Endodermal cell (in vitro differentiated cells): Measurements from ENCODE around the gene OPRL1. TPM values are rescaled to one million over a fixed set of nuclear protein-coding genes. Genes with fewer than 3 reads are reported as not detected.
A peak's percentile ranks its signal among the peaks of the same experiment; 100 is the strongest.

Experiments
- DNase-seq: peaks from one replicate; pipeline ENCODE4 v3.0.0-alpha.2; 2017
- H3K27ac ChIP-seq: 2 replicates; pipeline ENCODE4 v1.5.1; 2013; ENCODE audit warnings: mild to moderate bottlenecking, low read depth, low read length, moderate library complexity
- H3K27me3 ChIP-seq: 2 replicates; pipeline ENCODE4 v1.6.1; 2013; ENCODE audit warnings: mild to moderate bottlenecking, low read length, moderate library complexity; ENCODE audit not compliant: insufficient read depth, control insufficient read depth, poor library complexity, severe bottlenecking
- H3K36me3 ChIP-seq: 2 replicates; pipeline ENCODE4 v1.7.0; 2013; ENCODE audit warnings: mild to moderate bottlenecking, low read length, moderate library complexity; ENCODE audit not compliant: control insufficient read depth, insufficient read depth
- H3K4me1 ChIP-seq: one replicate; pipeline ENCODE4 v1.7.0; 2013; ENCODE audit warnings: low read length; ENCODE audit not compliant: control insufficient read depth, insufficient read depth
- H3K4me3 ChIP-seq: 2 replicates; pipeline ENCODE4 v1.5.1; 2013; ENCODE audit warnings: mild to moderate bottlenecking, low read length, moderate library complexity
- H3K9ac ChIP-seq: 2 replicates; pipeline ENCODE4 v1.6.1; 2013; ENCODE audit warnings: mild to moderate bottlenecking, low read length, moderate library complexity; ENCODE audit not compliant: poor library complexity, severe bottlenecking; ENCODE audit errors: extremely low read depth
- H3K9me3 ChIP-seq: 2 replicates; pipeline ENCODE4 v1.6.1; 2013; ENCODE audit warnings: mild to moderate bottlenecking, low read length, moderate library complexity; ENCODE audit not compliant: control insufficient read depth
- H3K27ac Mint-ChIP-seq: 2 replicates; pipeline ENCODE4 v1.8.0; 2020; ENCODE audit warnings: mixed read lengths
- H3K27me3 Mint-ChIP-seq: 2 replicates; pipeline ENCODE4 v1.8.0; 2021; ENCODE audit warnings: mild to moderate bottlenecking, mixed read lengths; ENCODE audit not compliant: insufficient read depth
- H3K36me3 Mint-ChIP-seq: 2 replicates; pipeline ENCODE4 v1.8.0; 2020; ENCODE audit warnings: low read depth, mixed read lengths
- H3K4me1 Mint-ChIP-seq: 2 replicates; pipeline ENCODE4 v1.8.0; 2020; ENCODE audit warnings: mixed read lengths
- H3K4me3 Mint-ChIP-seq: 2 replicates; pipeline ENCODE4 v1.8.0; 2020; ENCODE audit warnings: mild to moderate bottlenecking, moderate library complexity, mixed read lengths
- H3K9me3 Mint-ChIP-seq: 2 replicates; pipeline ENCODE4 v1.8.0; 2020; ENCODE audit warnings: mild to moderate bottlenecking, mixed read lengths
- CTCF ChIP-seq: fragments of 200-600 bp; sonication (generic); conservative IDR thresholded peaks from 2 replicates; pipeline ENCODE4 v1.5.0; 2021; ENCODE audit warnings: antibody characterized with exemption, mild to moderate bottlenecking
- WGBS, 2 experiments: methylation state at CpG; one replicate each; pipeline versions ENCODE4 v1.1.5 to v1.1.7; 2013; ENCODE audit warnings: missing lambda C conversion rate in 2 of 2, mixed read lengths in 1 of 2; ENCODE audit not compliant: insufficient coverage in 1 of 2, insufficient read length in 1 of 2; 5-methylcytosine and 5-hydroxymethylcytosine counted together
- total RNA-seq, 2 donors: library from RNA; stranded (reverse); fragmentation: NEBNext Ultra II Directional in 1 of 2; extraction: Animal tissue kit (Norgen Biotek cat#: 25700) in 1 of 2; gene quantifications; 2 replicates in 1 of 2; 3 replicates in 1 of 2; pipeline ENCODE4 v1.2.1, GENCODE V29; 2021

Gene OPRL1
- total RNA-seq, 2 donors from 2014 or later: 4.1 to 5.5 TPM

GRCh38 chr20:64056639-64056888 is 23.3 kb upstream of the OPRL1 start:
- Histone ChIP-seq H3K4me1 (peaks cover 24% of the 10 kb centered on the region), H3K27me3 (no peaks in the 10 kb centered on the region), H3K9me3 (no peaks in the 10 kb centered on the region), H3K9ac (no peak overlapping the region), H3K4me3 (no peak overlapping the region), H3K27ac (no peak overlapping the region), H3K36me3 (no peaks in the 10 kb centered on the region)
- Mint-ChIP-seq H3K4me1 (peaks cover 19% of the 10 kb centered on the region), H3K27ac (no peak overlapping the region), H3K36me3 (no peaks in the 10 kb centered on the region), H3K9me3 (no peaks in the 10 kb centered on the region), H3K27me3 (peaks cover 8% of the 10 kb centered on the region), H3K4me3 (no peak overlapping the region)
- no peak for DNase-seq
- 64 to 83% methylated on average over 3 to 7 of the region's 7 CpGs for WGBS, 2 experiments
- no peak for TF ChIP-seq CTCF

GRCh38 chr20:64056889-64057627 is 22.8 kb upstream of the OPRL1 start:
- Histone ChIP-seq H3K9me3 (no peaks in the 10 kb centered on the region), H3K9ac (no peak overlapping the region), H3K27ac (no peak overlapping the region), H3K4me1 (peaks cover 24% of the 10 kb centered on the region), H3K27me3 (no peaks in the 10 kb centered on the region), H3K4me3 (no peak overlapping the region), H3K36me3 (no peaks in the 10 kb centered on the region)
- peaks cover 19% of the 10 kb centered on the region for H3K4me1 Mint-ChIP-seq
- peak overlapping the region; percentile 58 for H3K27ac Mint-ChIP-seq
- peak; percentile 74 for DNase-seq
- no peaks in the 10 kb centered on the region for H3K36me3 Mint-ChIP-seq
- peaks cover 5% of the 10 kb centered on the region for H3K27me3 Mint-ChIP-seq
- no peak for TF ChIP-seq CTCF
- H3K4me3 Mint-ChIP-seq: no peak overlapping the region
- 85 to 89% methylated on average over 30 to 39 of the region's 39 CpGs for WGBS, 2 experiments
- no peaks in the 10 kb centered on the region for H3K9me3 Mint-ChIP-seq

- Histone ChIP-seq H3K4me1 (peaks cover 24% of the 10 kb centered on the region), H3K9ac (no peak overlapping the region), H3K27me3 (no peaks in the 10 kb centered on the region), H3K27ac (no peak overlapping the region), H3K9me3 (no peaks in the 10 kb centered on the region), H3K4me3 (no peak overlapping the region), H3K36me3 (no peaks in the 10 kb centered on the region)
- Mint-ChIP-seq H3K27me3 (peaks cover 5% of the 10 kb centered on the region), H3K4me1 (peaks cover 19% of the 10 kb centered on the region), H3K27ac (no peak overlapping the region), H3K4me3 (no peak overlapping the region), H3K9me3 (no peaks in the 10 kb centered on the region), H3K36me3 (no peaks in the 10 kb centered on the region)
- TF ChIP-seq CTCF: peak; percentile 93
- WGBS, 2 experiments: 43 to 53% methylated on average over 22 to 33 of the region's 33 CpGs
- peak; percentile 97 for DNase-seq
Observed at GRCh38 chr20:64057628-64058498, 22.0 kb upstream of the OPRL1 start.
